ENCODE data around the gene ATP5MG. TPM values are rescaled to one million over a fixed set of nuclear protein-coding genes. Genes with fewer than 3 reads are reported as not detected.

The ATP5MG gene
- total RNA-seq, 1 donor from 2014 or later = 154 TPM

DNA sequence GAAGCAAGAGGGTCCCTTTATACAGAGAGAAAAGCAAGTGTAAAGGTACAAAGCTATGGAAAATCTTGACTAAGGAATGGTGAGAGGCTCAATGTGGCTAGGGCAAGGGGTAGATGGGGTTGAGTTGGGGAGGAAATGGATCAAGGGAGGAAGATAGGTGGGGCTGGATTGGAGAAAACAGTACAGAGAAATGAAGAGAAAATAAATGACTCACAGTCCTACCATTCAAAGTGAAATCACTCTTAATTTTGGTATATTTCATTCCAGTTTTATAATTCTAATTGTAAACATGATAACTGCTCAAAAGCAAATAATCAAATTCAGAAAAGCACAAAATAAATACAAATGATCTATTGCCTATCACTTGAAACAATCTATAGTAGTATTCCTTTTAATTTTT, 25.4 kb upstream of the ATP5MG start:
- H3K4me3 ChIP-seq = no peak overlapping the region
- peaks cover 98% of the 10 kb centered on the region for H3K36me3 ChIP-seq
- ATAC-seq = no peak
- intact Hi-C loops (cut with DNase I) = no loop called here
- no peak for DNase-seq
- TF ChIP-seq CTCF (IDR thresholded peaks at IDR 0.05) = no peak
- H3K4me1 ChIP-seq = no peaks in the 10 kb centered on the region
- H3K9me3 ChIP-seq = no peaks in the 10 kb centered on the region
- H3K27ac ChIP-seq = no peak overlapping the region
- H3K27me3 ChIP-seq (ENCODE audit: low read depth) = no peaks in the 10 kb centered on the region

- Histone ChIP-seq H3K27ac (no peak overlapping the region), H3K27me3 (ENCODE audit: low read depth) (no peaks in the 10 kb centered on the region), H3K4me1 (no peaks in the 10 kb centered on the region), H3K9me3 (no peaks in the 10 kb centered on the region), H3K4me3 (no peak overlapping the region), H3K36me3 (peaks cover 98% of the 10 kb centered on the region)
- intact Hi-C loops (cut with DNase I) = no loop called here
- ATAC-seq = no peak
- TF ChIP-seq CTCF (IDR thresholded peaks at IDR 0.05) = no peak
- no peak for DNase-seq
These were observed 21.9 kb upstream of the ATP5MG start for GRCh38 chr11:118379497-118379896.

DNA sequence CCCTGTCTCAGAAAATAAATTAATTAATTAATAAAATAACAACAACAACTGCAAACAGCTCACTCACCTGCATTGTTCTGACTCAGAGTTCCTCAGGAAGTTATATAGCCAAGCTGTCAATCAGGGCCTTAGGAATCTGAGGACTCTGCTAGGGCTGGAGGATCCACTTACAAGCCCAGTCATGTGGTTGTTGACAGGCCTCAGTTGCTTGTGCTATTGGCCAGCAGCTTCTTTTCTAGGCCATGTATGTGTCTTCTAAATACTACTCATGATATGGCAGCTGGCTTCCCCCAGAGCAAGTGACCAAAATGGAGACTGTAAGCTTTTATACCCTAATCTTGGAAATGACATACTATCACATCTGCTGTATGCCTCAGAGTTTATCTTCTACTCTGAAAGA, 20.8 kb upstream of the ATP5MG start:
- Histone ChIP-seq H3K27me3 (ENCODE audit: low read depth) (no peaks in the 10 kb centered on the region), H3K4me1 (no peaks in the 10 kb centered on the region), H3K27ac (no peak overlapping the region), H3K36me3 (peaks cover 98% of the 10 kb centered on the region), H3K9me3 (no peaks in the 10 kb centered on the region), H3K4me3 (no peak overlapping the region)
- ATAC-seq = no peak
- intact Hi-C loops (cut with DNase I) = loop anchor here (10.0 kb wide), 1 partner anchor 114 kb away; no protein-coding TSS in a partner anchor
- no peak for TF ChIP-seq CTCF (IDR thresholded peaks at IDR 0.05)
- DNase-seq = no peak

DNA sequence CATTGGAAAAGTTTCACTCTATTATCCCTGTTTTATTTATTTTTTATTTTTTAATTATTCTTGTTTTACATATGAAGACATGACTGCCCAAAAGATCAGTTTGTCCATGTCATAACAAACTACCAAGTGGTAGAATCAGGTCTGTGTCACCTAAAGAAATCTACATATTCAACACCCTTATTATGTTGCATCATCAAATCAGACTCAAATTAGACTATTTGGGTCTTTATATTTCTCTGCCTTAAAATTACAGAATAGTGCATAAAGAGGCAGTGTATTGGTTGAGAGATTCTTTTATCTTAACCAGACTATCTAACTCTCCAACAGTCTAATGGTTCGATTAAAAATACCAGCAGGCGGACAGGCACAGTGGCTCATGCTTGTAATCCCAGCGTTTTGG, 18.5 kb upstream of the ATP5MG start:
- ATAC-seq = no peak
- Histone ChIP-seq H3K27ac (no peak overlapping the region), H3K4me3 (no peak overlapping the region), H3K4me1 (no peaks in the 10 kb centered on the region), H3K27me3 (ENCODE audit: low read depth) (no peaks in the 10 kb centered on the region), H3K36me3 (peaks cover 98% of the 10 kb centered on the region), H3K9me3 (no peaks in the 10 kb centered on the region)
- DNase-seq = no peak
- intact Hi-C loops (cut with DNase I) = loop anchor here (10.0 kb wide), 1 partner anchor 112 kb away; no protein-coding TSS in a partner anchor
- TF ChIP-seq CTCF (IDR thresholded peaks at IDR 0.05) = no peak

- no peak for TF ChIP-seq CTCF (IDR thresholded peaks at IDR 0.05)
- intact Hi-C loops (cut with DNase I) = loop anchor here (10.0 kb wide), 1 partner anchor 111 kb away; no protein-coding TSS in a partner anchor
- Histone ChIP-seq H3K27ac (no peak overlapping the region), H3K36me3 (peaks cover 98% of the 10 kb centered on the region), H3K4me3 (no peak overlapping the region), H3K9me3 (no peaks in the 10 kb centered on the region), H3K27me3 (ENCODE audit: low read depth) (no peaks in the 10 kb centered on the region), H3K4me1 (no peaks in the 10 kb centered on the region)
- no peak for ATAC-seq
- DNase-seq = no peak
These were observed 17.7 kb upstream of the ATP5MG start for GRCh38 chr11:118383657-118384056.

DNA sequence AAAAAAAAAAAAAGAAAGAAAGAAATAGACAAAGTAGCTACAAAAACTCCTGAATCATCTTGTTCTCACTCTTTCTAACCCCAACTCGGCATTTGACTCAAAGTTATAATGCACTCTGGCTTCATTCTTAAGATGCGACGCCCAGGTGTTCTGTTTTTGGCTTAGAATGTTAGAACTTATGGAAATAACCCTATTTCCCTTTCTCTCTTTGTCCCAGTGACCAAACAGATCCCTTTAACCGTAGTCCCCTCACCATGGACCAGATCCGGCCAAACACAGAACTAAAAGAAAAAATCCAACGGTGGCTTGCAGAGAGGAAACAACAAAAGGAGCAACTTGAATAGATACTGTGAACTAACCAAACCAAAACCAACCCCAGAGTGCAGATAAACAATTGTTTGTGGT, 5.3 kb upstream of the ATP5MG start:
- no peaks in the 10 kb centered on the region for H3K9me3 ChIP-seq
- no peaks in the 10 kb centered on the region for H3K27me3 ChIP-seq (ENCODE audit: low read depth)
- H3K27ac ChIP-seq = no peak overlapping the region
- no peak for TF ChIP-seq CTCF (IDR thresholded peaks at IDR 0.05)
- DNase-seq = no peak
- H3K4me1 ChIP-seq = peaks cover 6% of the 10 kb centered on the region
- intact Hi-C loops (cut with DNase I) = no loop called here
- H3K4me3 ChIP-seq = no peak overlapping the region
- H3K36me3 ChIP-seq = peaks cover 65% of the 10 kb centered on the region
- no peak for ATAC-seq

All from lower lobe of right lung (tissue), 2 donors.